GM12878 (cell line): ENCODE measurements around the gene NCAPD2. TPM values are rescaled to one million over a fixed set of nuclear protein-coding genes. Genes with fewer than 3 reads are reported as not detected.

Experiments used
- ATAC-seq: fragments of 200-7000 bp; cut with Tn5 transposase; 3 replicates; pipeline ENCODE4 v1.9.1; 2020; ENCODE audit warnings: mild to moderate bottlenecking, moderate library complexity
- BruUV-seq: library from RNA; stranded (reverse); fragments of 400-500 nt; replicated peaks from 2 replicates; lab custom pipeline; 2021; lab: Mats Ljungman, UMichigan
- CTCF ChIA-PET: fragments of 300-600 bp; sonication (Branson Sonifier 250); formaldehyde crosslinking; extraction: SDS; loops from one replicate; lab custom pipeline; 2021; ENCODE audit warnings: inconsistent platforms; lab: Yijun Ruan, JAX
- POLR2A ChIA-PET: fragments of 350-600 bp; formaldehyde crosslinking; extraction: SDS; loops from one replicate; lab custom pipeline; 2021; ENCODE audit warnings: inconsistent platforms; lab: Charles Lee
- RAD21 ChIA-PET: fragments of 300-600 bp; sonication (Branson Sonifier 250); formaldehyde crosslinking; loops from one replicate; lab custom pipeline; 2023; ENCODE audit warnings: antibody characterized with exemption; ENCODE audit not compliant: unreplicated experiment; lab: Charles Lee
- SMC1A ChIA-PET: fragments of 300-600 bp; sonication (Branson Sonifier 250); formaldehyde crosslinking; loops from one replicate; lab custom pipeline; 2023; ENCODE audit not compliant: unreplicated experiment, uncharacterized antibody; lab: Charles Lee
- DNase-seq: peaks from one replicate; pipeline ENCODE4 v3.0.0-alpha.2; 2011; ENCODE audit warnings: low read depth, low spot score
- FAIRE-seq: peaks from 3 replicates; lab custom pipeline; 2011; peaks lifted over from hg19 to GRCh38; lab: Jason Lieb, UNC
- H2AFZ ChIP-seq: 2 replicates; pipeline ENCODE4 v1.6.0; 2011; ENCODE audit warnings: low read depth, low read length, control low read depth; ENCODE audit not compliant: control insufficient read depth
- H3K27ac ChIP-seq: 2 replicates; pipeline ENCODE4 v1.5.1; 2011; ENCODE audit warnings: control low read depth; ENCODE audit not compliant: control insufficient read depth, insufficient read depth
- H3K27me3 ChIP-seq, 2 experiments: replicated peaks in 1 of 2; 2 replicates each; pipeline versions ENCODE4 v1.6.0 to v1.6.1; 2011; ENCODE audit warnings: low read length in 1 of 2; ENCODE audit not compliant: control insufficient read depth in 2 of 2, insufficient read depth in 2 of 2
- H3K36me3 ChIP-seq, 2 experiments: 2 replicates each; pipeline ENCODE4 v1.5.1; 2011; ENCODE audit warnings: low read length in 1 of 2; ENCODE audit not compliant: control insufficient read depth in 2 of 2, insufficient read depth in 2 of 2
- H3K4me1 ChIP-seq: 2 replicates; pipeline ENCODE4 v1.6.1; 2011; ENCODE audit warnings: mild to moderate bottlenecking, low read length, moderate library complexity, mixed read lengths; ENCODE audit not compliant: control insufficient read depth, insufficient read depth
- H3K4me2 ChIP-seq: 2 replicates; pipeline ENCODE4 v1.6.0; 2011; ENCODE audit warnings: control low read depth; ENCODE audit not compliant: control insufficient read depth, insufficient read depth
- H3K4me3 ChIP-seq: fragments of 200-600 bp; sonication (generic); 2 replicates; pipeline ENCODE4 v1.5.1; 2016
- H3K79me2 ChIP-seq: 2 replicates; pipeline ENCODE4 v1.6.0; 2011; ENCODE audit warnings: low read length; ENCODE audit not compliant: control insufficient read depth, insufficient read depth
- H3K9ac ChIP-seq: 2 replicates; pipeline ENCODE4 v1.8.0; 2011; ENCODE audit warnings: low read length, control low read depth, mixed read lengths; ENCODE audit not compliant: control insufficient read depth, insufficient read depth
- H3K9me3 ChIP-seq: replicated peaks from 3 replicates; pipeline ENCODE4 v1.5.1; 2011; ENCODE audit warnings: mild to moderate bottlenecking, low read length; ENCODE audit not compliant: control insufficient read depth, insufficient read depth
- H4K20me1 ChIP-seq: 2 replicates; pipeline ENCODE4 v1.6.0; 2011; ENCODE audit not compliant: control insufficient read depth, insufficient read depth
- GABPA ChIP-seq: IDR thresholded peaks from 2 replicates; pipeline ENCODE4 v1.6.1; 2014; ENCODE audit warnings: antibody characterized with exemption, low read depth, mild to moderate bottlenecking, inconsistent platforms
- IRF5 ChIP-seq: fragments of 450-650 bp; IDR thresholded peaks from 2 replicates; pipeline ENCODE4 v1.6.1; 2017; ENCODE audit warnings: borderline replicate concordance
- NBN ChIP-seq: fragments of 450-650 bp; IDR thresholded peaks from 2 replicates; pipeline ENCODE4 v1.6.1; 2016
- NFXL1 ChIP-seq: fragments of 450-650 bp; IDR thresholded peaks from 2 replicates; pipeline ENCODE4 v1.6.1; 2017; ENCODE audit warnings: antibody characterized with exemption, mild to moderate bottlenecking, borderline replicate concordance
- POLR2A ChIP-seq: IDR thresholded peaks from 2 replicates; pipeline ENCODE4 v1.6.1; 2011; ENCODE audit warnings: low read depth, mild to moderate bottlenecking, low read length
- RBBP5 ChIP-seq: fragments of 200-600 bp; sonication (generic); conservative IDR thresholded peaks from 2 replicates; pipeline ENCODE4 v1.6.1; 2016
- TCF7 ChIP-seq: IDR thresholded peaks from 2 replicates; pipeline ENCODE4 v1.6.1; 2014; ENCODE audit warnings: antibody characterized with exemption, borderline replicate concordance
- ZNF687 ChIP-seq: fragments of 450-650 bp; IDR thresholded peaks from 2 replicates; pipeline ENCODE4 v1.6.1; 2017; ENCODE audit warnings: mild to moderate bottlenecking, moderate library complexity
- whole genome bisulfite sequencing: methylation state at CpG from one replicate; pipeline ENCODE4 v1.1.6; 2016; ENCODE audit warnings: low lambda C conversion rate; ENCODE audit not compliant: insufficient replicate concordance, insufficient coverage; ENCODE audit errors: missing lambda C conversion rate; 5-methylcytosine and 5-hydroxymethylcytosine counted together
- in situ Hi-C: fragments of 300-500 bp; cut with MboI; formaldehyde crosslinking; loops from 9 replicates; pipeline ENCODE4 v1.14.3; 2018; ENCODE audit warnings: mixed read lengths
- intact Hi-C: fragments of 100-400 bp; cut with micrococcal nuclease; formaldehyde crosslinking; loops from one replicate; pipeline ENCODE4 v1.14.2; 2022; ENCODE audit not compliant: unreplicated experiment
- polyA plus RNA-seq, 11 experiments: library from polyadenylated mRNA; depleted of rRNA in 4 of 11; unstranded in 6 of 11; stranded (reverse) in 5 of 11; fragments of >200 nt; fragmentation: Nextera tagmentation in 4 of 11; fragmentation: Illumina TruSeq in 1 of 11; extraction: Ambion mirVana in 4 of 11; extraction: Trizol in 1 of 11; gene quantifications; 1 replicate in 1 of 11; 2 replicates in 10 of 11; pipeline versions ENCODE4 v1.2.1 to v1.2.3, GENCODE V29; 2011 to 2016; ENCODE audit warnings: inconsistent platforms in 2 of 11, missing spikeins in 2 of 11, low read depth in 1 of 11
- total RNA-seq, 4 experiments: library from RNA; depleted of rRNA in 3 of 4; stranded (reverse); fragments of >200 nt in 3 of 4; fragmentation: Illumina TruSeq in 1 of 4; extraction: Trizol in 1 of 4; gene quantifications; 2 replicates each; pipeline versions ENCODE4 v1.2.1 to v1.2.3, GENCODE V29; 2013 to 2021

NCAPD2 gene
- total and polyA plus RNA-seq, 10 of the 15 experiments (the other 5 are each of a cell fraction or from before 2014, with no cell fraction given), result 24.2 to 160 (median 110) TPM

- Histone ChIP-seq H4K20me1 (no peaks in the 10 kb centered on the region), H3K4me3 (no peak overlapping the region), H3K9me3 (no peaks in the 10 kb centered on the region), H3K4me1 (peaks cover 51% of the 10 kb centered on the region), H3K27ac (0 out of 2 replicates have a peak overlapping the region, but pooled peaks have one; percentile 89), H3K9ac (no peak overlapping the region), H3K4me2 (no peak overlapping the region), H3K27me3 (no peaks in the 10 kb centered on the region), H3K79me2 (peaks cover 77% of the 10 kb centered on the region), H2AFZ (no peak overlapping the region), H3K36me3 (peaks cover 23 to 40% of the 10 kb centered on the region in 2 experiments)
- DNase-seq (no peak), ATAC-seq (no peak), FAIRE-seq (no peak)
- RAD21 ChIA-PET, result interaction anchor here (0.9 to 8.8 kb wide), 19 partner anchors 18 to 181 kb away, joined by 3 to 319 read pairs (median 7); partner anchors contain the start of genes CD27, GAPDH and TAPBPL
- in situ Hi-C loops (loop anchor here (5.0 kb wide), 1 partner anchor 37 kb away; no protein-coding TSS in a partner anchor), intact Hi-C loops (loop anchor here (2.0 kb wide), 2 partner anchors 18 to 128 kb away; no protein-coding TSS in a partner anchor)
- no TSS peak for BruUV-seq
- POLR2A ChIA-PET, result interaction anchor here (1.3 to 10.3 kb wide), 6 partner anchors 18 to 130 kb away, joined by 4 to 384 read pairs (median 9); partner anchors contain the start of genes CD27 and TAPBPL
- SMC1A ChIA-PET, result interaction anchor here (0.5 to 6.4 kb wide), 21 partner anchors 9 to 269 kb away, joined by 3 to 211 read pairs (median 13); partner anchors contain the start of genes CD27, GAPDH, TAPBPL and TNFRSF1A
- no peak for TF ChIP-seq NFXL1
- no peak for TF ChIP-seq RBBP5
- no peak for TF ChIP-seq ZNF687
- peak; percentile 44 for TF ChIP-seq POLR2A
- no peak for TF ChIP-seq GABPA
- TF ChIP-seq IRF5, result no peak
- TF ChIP-seq NBN, result no peak
- TF ChIP-seq TCF7, result no peak
- CTCF ChIA-PET, result interaction anchor here (0.7 to 7.3 kb wide), 30 partner anchors 8 to 230 kb away, joined by 3 to 240 read pairs (median 11); partner anchors contain the start of genes CD27, TAPBPL and ZNF384
- 86% methylated on average over 8 of the region's 8 CpGs for WGBS
Observed at GRCh38 chr12:6464531-6464930, 29.4 kb upstream of the NCAPD2 start.
